Stimulated activated CD4-positive, alpha-beta T cell treated with anti-CD3 and anti-CD28 coated beads, TNF-alpha, amount 100 ng/mL, for 24 hours (primary cell): ENCODE measurements around the gene ARHGEF18.

Experiments used
- DNase-seq, 3 experiments: peaks; one replicate each; pipeline ENCODE4 v3.0.0-alpha.2; 2020; ENCODE audit warnings: low read depth in 3 of 3

The ARHGEF18 gene

GRCh38 chr19:7383284-7383683, 34.5 kb downstream of the ARHGEF18 start:
- no peak for DNase-seq

GRCh38 chr19:7385062-7385461, 36.3 kb downstream of the ARHGEF18 start:
- DNase-seq: no peak

GRCh38 chr19:7386308-7386707, 37.6 kb downstream of the ARHGEF18 start:
- DNase-seq: no peak

GRCh38 chr19:7386769-7387168, 38.0 kb downstream of the ARHGEF18 start:
- no peak for DNase-seq

GRCh38 chr19:7391218-7391670, 42.5 kb downstream of the ARHGEF18 start:
- no peak for DNase-seq

- DNase-seq: no peak
Observed at GRCh38 chr19:7393459-7393858, 44.7 kb downstream of the ARHGEF18 start.

- no peak for DNase-seq
Observed at GRCh38 chr19:7393939-7394730, 45.4 kb downstream of the ARHGEF18 start.

GRCh38 chr19:7394731-7395359, 46.1 kb downstream of the ARHGEF18 start:
- DNase-seq: peak; percentile 80 to 86 (median 81)

GRCh38 chr19:7395360-7396066, 46.8 kb downstream of the ARHGEF18 start:
- DNase-seq: no peak

GRCh38 chr19:7397687-7398086, 49.0 kb downstream of the ARHGEF18 start:
- no peak for DNase-seq
